ENCODE results near the gene CDHR2.

Gene CDHR2

GRCh38 chr5:176643491-176644219 lies 94.5 kb downstream of the CDHR2 start:
- DNase-seq, result no peak

GRCh38 chr5:176644294-176644693 lies 95.2 kb downstream of the CDHR2 start:
- DNase-seq, result no peak

- DNase-seq, result no peak
These were observed 95.9 kb downstream of the CDHR2 start for GRCh38 chr5:176644878-176645670.

Data from NCI-H748 treated with DMSO at 0.1 percent for 48 hours (cell line).